Ovary (tissue), 3 donors: ENCODE data around the gene KRTAP10-7.

Source experiments
- EP300 ChIP-seq: sonication (generic); formaldehyde crosslinking; IDR thresholded peaks from one replicate; pipeline ENCODE4 v1.6.1; 2017; ENCODE audit warnings: antibody characterized with exemption
- TF ChIP-seq, protein P1 (sequence below), 3 donors: fragments of 450-650 bp in 2 of 3; fragments of 200-600 bp in 1 of 3; IDR thresholded peaks; one replicate each; pipeline versions ENCODE4 v1.5.1 to v1.8.0; 2016 to 2022; ENCODE audit warnings: antibody characterized with exemption in 3 of 3, mild to moderate bottlenecking in 1 of 3
- donor health status: DM: no; HTN: no; CAD: no.

DNA sequence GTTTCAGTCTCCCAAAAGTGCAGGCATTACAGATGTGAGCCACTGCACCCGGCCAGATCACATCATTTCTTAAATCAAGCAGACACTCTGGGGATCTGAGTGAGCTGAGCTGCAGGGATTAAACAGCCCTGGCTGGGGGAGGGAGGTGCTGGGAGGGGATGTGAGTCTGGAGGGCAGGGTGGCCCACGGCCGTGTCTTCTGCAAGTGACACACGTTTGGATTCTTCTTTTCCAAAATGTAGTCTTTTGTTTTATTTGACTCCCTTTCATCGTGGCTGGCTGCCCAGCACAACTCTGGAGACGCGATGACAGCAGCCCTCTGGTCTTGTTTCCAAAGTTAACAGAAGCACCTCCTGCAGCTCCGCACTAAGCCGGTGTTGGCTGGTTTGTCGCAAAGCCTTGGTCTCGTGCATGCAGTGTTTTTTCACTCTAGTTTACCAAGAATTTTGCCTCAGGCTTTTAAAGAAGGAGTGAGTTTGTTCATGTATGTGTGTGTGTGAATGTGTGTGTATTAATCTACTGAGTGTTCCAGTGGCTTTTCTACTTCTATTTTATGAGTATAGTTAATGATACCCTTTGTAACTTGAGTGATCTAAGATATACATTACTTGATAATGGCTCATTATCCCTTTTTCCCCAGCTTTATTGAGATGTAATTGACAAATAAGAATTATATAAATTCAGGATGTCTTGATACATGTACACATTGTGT lies 17.2 kb upstream of the KRTAP10-7 start:
- TF ChIP-seq EP300: no peak
- TF ChIP-seq, protein P1, sequence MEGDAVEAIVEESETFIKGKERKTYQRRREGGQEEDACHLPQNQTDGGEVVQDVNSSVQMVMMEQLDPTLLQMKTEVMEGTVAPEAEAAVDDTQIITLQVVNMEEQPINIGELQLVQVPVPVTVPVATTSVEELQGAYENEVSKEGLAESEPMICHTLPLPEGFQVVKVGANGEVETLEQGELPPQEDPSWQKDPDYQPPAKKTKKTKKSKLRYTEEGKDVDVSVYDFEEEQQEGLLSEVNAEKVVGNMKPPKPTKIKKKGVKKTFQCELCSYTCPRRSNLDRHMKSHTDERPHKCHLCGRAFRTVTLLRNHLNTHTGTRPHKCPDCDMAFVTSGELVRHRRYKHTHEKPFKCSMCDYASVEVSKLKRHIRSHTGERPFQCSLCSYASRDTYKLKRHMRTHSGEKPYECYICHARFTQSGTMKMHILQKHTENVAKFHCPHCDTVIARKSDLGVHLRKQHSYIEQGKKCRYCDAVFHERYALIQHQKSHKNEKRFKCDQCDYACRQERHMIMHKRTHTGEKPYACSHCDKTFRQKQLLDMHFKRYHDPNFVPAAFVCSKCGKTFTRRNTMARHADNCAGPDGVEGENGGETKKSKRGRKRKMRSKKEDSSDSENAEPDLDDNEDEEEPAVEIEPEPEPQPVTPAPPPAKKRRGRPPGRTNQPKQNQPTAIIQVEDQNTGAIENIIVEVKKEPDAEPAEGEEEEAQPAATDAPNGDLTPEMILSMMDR (IDR thresholded peaks at IDR 0.05): no peak
